ENCODE measurements around the gene POLR3GL. TPM values are rescaled to one million over a fixed set of nuclear protein-coding genes. Genes with fewer than 3 reads are reported as not detected.

The POLR3GL gene
- total RNA-seq, 4 donors from 2014 or later: 3.3 to 28.1 (median 8.6) TPM

DNA sequence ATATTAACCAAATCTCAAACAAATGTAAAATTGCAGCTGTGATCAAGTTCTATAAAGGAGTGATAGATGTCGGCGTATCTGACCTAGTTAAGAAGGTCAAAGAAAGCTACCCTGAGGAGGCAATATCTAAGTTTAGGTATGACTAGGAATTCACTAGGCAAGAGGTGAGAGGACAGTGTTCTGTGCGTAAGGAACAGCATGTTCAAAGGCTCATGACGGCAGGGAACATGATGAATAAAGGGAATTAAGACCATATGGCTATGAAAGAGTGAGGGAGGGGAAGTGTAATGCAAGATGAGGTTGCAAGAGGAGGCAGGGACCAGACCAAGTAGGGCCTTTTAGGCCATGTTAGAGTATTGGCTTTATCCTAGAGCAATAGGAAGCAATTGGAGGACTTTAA lies 15.3 kb upstream of the POLR3GL start:
- TF ChIP-seq POLR2A (IDR thresholded peaks at IDR 0.05): no peak
- TF ChIP-seq, protein P1, sequence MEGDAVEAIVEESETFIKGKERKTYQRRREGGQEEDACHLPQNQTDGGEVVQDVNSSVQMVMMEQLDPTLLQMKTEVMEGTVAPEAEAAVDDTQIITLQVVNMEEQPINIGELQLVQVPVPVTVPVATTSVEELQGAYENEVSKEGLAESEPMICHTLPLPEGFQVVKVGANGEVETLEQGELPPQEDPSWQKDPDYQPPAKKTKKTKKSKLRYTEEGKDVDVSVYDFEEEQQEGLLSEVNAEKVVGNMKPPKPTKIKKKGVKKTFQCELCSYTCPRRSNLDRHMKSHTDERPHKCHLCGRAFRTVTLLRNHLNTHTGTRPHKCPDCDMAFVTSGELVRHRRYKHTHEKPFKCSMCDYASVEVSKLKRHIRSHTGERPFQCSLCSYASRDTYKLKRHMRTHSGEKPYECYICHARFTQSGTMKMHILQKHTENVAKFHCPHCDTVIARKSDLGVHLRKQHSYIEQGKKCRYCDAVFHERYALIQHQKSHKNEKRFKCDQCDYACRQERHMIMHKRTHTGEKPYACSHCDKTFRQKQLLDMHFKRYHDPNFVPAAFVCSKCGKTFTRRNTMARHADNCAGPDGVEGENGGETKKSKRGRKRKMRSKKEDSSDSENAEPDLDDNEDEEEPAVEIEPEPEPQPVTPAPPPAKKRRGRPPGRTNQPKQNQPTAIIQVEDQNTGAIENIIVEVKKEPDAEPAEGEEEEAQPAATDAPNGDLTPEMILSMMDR (IDR thresholded peaks at IDR 0.05): no peak
- Histone ChIP-seq H3K36me3 (no peaks in the 10 kb centered on the region), H3K27ac (peak overlapping the region; percentile 16 to 54), H3K4me1 (no peaks in the 10 kb centered on the region), H3K4me3 (no peak overlapping the region), H3K27me3 (no peaks in the 10 kb centered on the region), H3K9me3 (no peaks in the 10 kb centered on the region)
- intact Hi-C loops (cut with DNase I; ENCODE audit: low total_unique reads): no loop called here
- no peak for DNase-seq

DNA sequence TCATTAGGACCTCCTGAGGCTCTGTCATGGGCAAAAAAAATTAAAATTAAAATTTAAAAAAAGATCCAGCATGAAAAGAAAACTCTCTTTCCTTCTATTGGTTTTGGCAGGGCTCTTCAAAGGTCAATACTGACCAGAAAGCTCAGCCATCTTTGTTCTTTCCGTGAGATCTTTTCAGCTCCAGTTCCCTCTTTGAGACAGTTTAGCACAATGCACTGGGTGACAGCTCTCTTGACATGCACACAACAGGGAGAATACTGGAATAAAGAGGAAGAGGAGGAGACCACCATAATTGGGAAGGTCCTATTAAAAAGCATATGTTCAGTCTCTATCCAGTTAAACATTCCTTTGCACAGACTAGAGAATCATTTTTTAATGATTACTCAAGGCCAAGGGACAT lies 13.0 kb upstream of the POLR3GL start:
- no peaks in the 10 kb centered on the region for H3K36me3 ChIP-seq
- no peak for TF ChIP-seq POLR2A (IDR thresholded peaks at IDR 0.05)
- H3K4me3 ChIP-seq: no peak overlapping the region
- intact Hi-C loops (cut with DNase I; ENCODE audit: low total_unique reads): no loop called here
- H3K9me3 ChIP-seq: no peaks in the 10 kb centered on the region
- H3K27ac ChIP-seq: no peak overlapping the region
- no peak for DNase-seq
- no peaks in the 10 kb centered on the region for H3K4me1 ChIP-seq
- no peaks in the 10 kb centered on the region for H3K27me3 ChIP-seq

DNA sequence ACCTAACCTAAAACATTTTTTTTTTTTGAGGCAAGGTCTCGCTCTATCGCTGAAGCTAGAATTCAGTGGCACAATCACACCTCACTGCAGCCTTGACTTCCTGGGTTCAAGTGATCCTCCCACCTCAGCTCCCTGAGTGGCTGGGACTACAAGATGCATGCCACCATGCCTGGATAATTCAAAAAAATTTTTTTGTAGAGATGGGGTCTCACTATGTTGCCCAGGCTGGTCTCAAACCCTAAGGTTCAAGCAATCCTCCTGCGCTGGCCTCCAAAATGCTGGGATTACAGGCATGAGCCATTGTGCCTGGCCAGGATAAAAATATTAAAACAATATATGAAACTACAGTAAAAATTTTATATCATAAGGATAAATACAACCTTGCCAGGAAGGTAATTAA lies 11.6 kb upstream of the POLR3GL start:
- H3K27me3 ChIP-seq: no peaks in the 10 kb centered on the region

DNA sequence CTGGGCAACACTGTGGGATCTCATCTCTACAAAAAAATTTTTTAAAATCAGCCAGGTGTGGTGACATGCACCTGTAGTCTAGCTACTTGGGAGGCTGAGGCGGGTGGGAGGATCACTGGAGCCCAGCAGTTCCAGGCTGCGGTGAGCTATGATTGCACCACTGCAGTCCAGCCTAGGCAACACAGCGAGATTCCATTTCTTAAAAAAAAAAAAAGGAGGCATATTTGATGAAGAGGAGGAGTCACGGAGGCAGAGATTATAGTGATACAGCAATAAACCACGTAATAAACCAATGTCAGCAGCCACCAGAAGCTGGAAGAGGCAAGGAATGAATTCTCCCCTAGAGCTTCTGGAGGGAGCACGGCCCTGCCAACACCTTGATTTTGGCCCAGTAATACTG lies 10.6 kb upstream of the POLR3GL start:
- no peak overlapping the region for H3K4me3 ChIP-seq

More for the DNA sequence above, 11.6 kb upstream of the POLR3GL start:
- Histone ChIP-seq H3K9me3 (no peaks in the 10 kb centered on the region), H3K4me1 (no peaks in the 10 kb centered on the region), H3K36me3 (no peaks in the 10 kb centered on the region), H3K27ac (no peak overlapping the region), H3K4me3 (no peak overlapping the region)
- intact Hi-C loops (cut with DNase I; ENCODE audit: low total_unique reads): no loop called here
- TF ChIP-seq POLR2A (IDR thresholded peaks at IDR 0.05): no peak
- TF ChIP-seq, protein P1 (IDR thresholded peaks at IDR 0.05): no peak
- no peak for DNase-seq

DNA sequence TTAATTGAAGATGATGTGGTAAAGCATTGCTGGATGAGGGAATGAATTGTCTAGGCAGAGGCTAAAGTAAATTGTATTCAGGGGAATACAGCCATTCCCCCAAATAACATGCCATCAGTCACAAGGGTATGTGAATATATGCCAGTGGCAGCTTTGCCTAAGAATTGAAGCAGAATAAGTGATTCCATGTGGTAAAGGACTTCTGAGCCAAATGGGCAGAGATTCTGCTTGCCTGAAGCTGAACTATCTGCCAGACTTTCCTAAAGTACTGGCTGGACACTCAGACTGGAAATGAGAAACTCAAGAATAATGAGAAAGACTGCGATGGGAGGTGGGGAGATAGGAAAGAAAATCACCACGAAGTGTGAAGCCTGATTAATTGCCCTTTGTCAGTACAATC lies 9.1 kb upstream of the POLR3GL start:
- DNase-seq: no peak
- H3K27me3 ChIP-seq: no peaks in the 10 kb centered on the region
- H3K4me3 ChIP-seq: peak overlapping the region in 1 of 2 donors; percentile 83
- no peaks in the 10 kb centered on the region for H3K9me3 ChIP-seq
- TF ChIP-seq, protein P1 (IDR thresholded peaks at IDR 0.05): no peak
- no peak for TF ChIP-seq POLR2A (IDR thresholded peaks at IDR 0.05)
- H3K4me1 ChIP-seq: no peaks in the 10 kb centered on the region
- intact Hi-C loops (cut with DNase I; ENCODE audit: low total_unique reads): no loop called here
- H3K27ac ChIP-seq: peak overlapping the region; percentile 97
- H3K36me3 ChIP-seq: no peaks in the 10 kb centered on the region

More for the DNA sequence above, 10.6 kb upstream of the POLR3GL start:
- TF ChIP-seq POLR2A (IDR thresholded peaks at IDR 0.05): no peak
- TF ChIP-seq, protein P1 (IDR thresholded peaks at IDR 0.05): no peak
- Histone ChIP-seq H3K36me3 (no peaks in the 10 kb centered on the region), H3K9me3 (no peaks in the 10 kb centered on the region), H3K27me3 (no peaks in the 10 kb centered on the region), H3K4me1 (no peaks in the 10 kb centered on the region), H3K27ac (peak overlapping the region in 1 of 2 donors; percentile 28)
- intact Hi-C loops (cut with DNase I; ENCODE audit: low total_unique reads): no loop called here
- no peak for DNase-seq

DNA sequence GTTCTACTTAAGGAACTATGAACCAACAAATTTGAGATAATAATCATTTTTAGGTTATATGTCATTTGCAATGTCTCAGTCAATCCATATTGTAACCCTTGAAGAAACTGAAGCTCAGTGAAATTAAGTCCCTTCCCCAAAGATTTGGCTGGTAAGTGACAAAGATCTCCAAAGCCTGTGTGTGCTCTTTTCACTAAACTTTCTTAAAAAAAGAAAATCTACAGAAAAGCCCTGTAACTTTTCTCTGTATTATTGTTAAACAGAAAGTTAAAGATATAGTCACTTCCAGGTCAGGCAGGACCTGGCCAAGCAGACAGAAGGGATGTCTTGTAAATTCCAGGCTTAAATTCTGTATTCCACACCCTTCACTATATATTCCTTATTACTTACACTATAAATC lies 8.1 kb upstream of the POLR3GL start:
- peak overlapping the region; percentile 69 to 83 for H3K4me3 ChIP-seq
- H3K36me3 ChIP-seq: no peaks in the 10 kb centered on the region
- H3K9me3 ChIP-seq: no peaks in the 10 kb centered on the region
- H3K4me1 ChIP-seq: no peaks in the 10 kb centered on the region
- DNase-seq: no peak
- intact Hi-C loops (cut with DNase I; ENCODE audit: low total_unique reads): no loop called here
- TF ChIP-seq POLR2A (IDR thresholded peaks at IDR 0.05): no peak
- TF ChIP-seq, protein P1 (IDR thresholded peaks at IDR 0.05): no peak
- peak overlapping the region; percentile 97 for H3K27ac ChIP-seq
- no peaks in the 10 kb centered on the region for H3K27me3 ChIP-seq
